Measurements from ENCODE around the gene PPP1R14D.

- no peak for TF ChIP-seq CTCF (IDR thresholded peaks at IDR 0.05; ENCODE audit: insufficient read depth, low read length, poor library complexity, severe bottlenecking)
- no peak for TF ChIP-seq EZH2phosphoT487 (conservative IDR thresholded peaks at IDR 0.05; ENCODE audit: low read length)
Measured at GRCh38 chr15:40808861-40809450, 19.6 kb downstream of the PPP1R14D start.

Measured in SU-DHL-6 (cell line).